Panc1 (cell line): ENCODE measurements around the gene EEA1. TPM values are rescaled to one million over a fixed set of nuclear protein-coding genes. Genes with fewer than 3 reads are reported as not detected.

Source experiments
- ATAC-seq: fragments of 200-7000 bp; cut with Tn5 transposase; 2 replicates; pipeline ENCODE4 v1.9.1; 2020; ENCODE audit warnings: mild to moderate bottlenecking, moderate library complexity
- BruUV-seq: library from RNA; stranded (reverse); fragments of 400-500 nt; replicated peaks from 2 replicates; lab custom pipeline; 2021; lab: Mats Ljungman, UMichigan
- CTCF ChIA-PET: fragments of 300-600 bp; sonication (Branson Sonifier 250); formaldehyde crosslinking; loops from one replicate; lab custom pipeline; 2022; ENCODE audit warnings: antibody characterized with exemption; lab: Charles Lee
- POLR2A ChIA-PET: fragments of 300-600 bp; sonication (Branson Sonifier 250); formaldehyde crosslinking; loops from one replicate; lab custom pipeline; 2022; ENCODE audit warnings: antibody characterized with exemption; lab: Charles Lee
- DNase-seq: peaks from one replicate; pipeline ENCODE4 v3.0.0-alpha.2; 2010; ENCODE audit warnings: low read depth, low spot score
- H3K27ac ChIP-seq: 2 replicates; pipeline ENCODE4 v1.5.1; 2011; ENCODE audit warnings: mild to moderate bottlenecking, low read length, inconsistent platforms
- H3K27me3 ChIP-seq: fragments of 200-500 bp; sonication (Bioruptor generic); 2 replicates; pipeline ENCODE4 v1.6.0; 2014; ENCODE audit warnings: low read length, inconsistent platforms; ENCODE audit not compliant: control insufficient read depth, insufficient read depth
- H3K36me3 ChIP-seq: fragments of 200-500 bp; sonication (Bioruptor generic); 2 replicates; pipeline ENCODE4 v1.5.1; 2014; ENCODE audit warnings: inconsistent platforms, mild to moderate bottlenecking, low read length, moderate library complexity; ENCODE audit not compliant: control insufficient read depth, insufficient read depth
- H3K4me1 ChIP-seq: 2 replicates; pipeline ENCODE4 v1.5.1; 2011; ENCODE audit warnings: inconsistent platforms, mild to moderate bottlenecking, low read length, moderate library complexity; ENCODE audit not compliant: control insufficient read depth, insufficient read depth
- H3K4me3 ChIP-seq, 2 experiments: 2 replicates each; pipeline ENCODE4 v1.5.1; 2011 to 2012; ENCODE audit warnings: low read depth in 2 of 2, low read length in 2 of 2, mild to moderate bottlenecking in 2 of 2, inconsistent platforms in 1 of 2, moderate library complexity in 1 of 2
- H3K9me3 ChIP-seq: fragments of 200-500 bp; sonication (Bioruptor generic); 2 replicates; pipeline ENCODE4 v1.5.1; 2014; ENCODE audit warnings: low read depth, mild to moderate bottlenecking, inconsistent platforms, low read length, moderate library complexity; ENCODE audit not compliant: control insufficient read depth, insufficient read depth
- CTCF ChIP-seq: fragments of 450-650 bp; IDR thresholded peaks from 2 replicates; pipeline ENCODE4 v1.5.1; 2017; ENCODE audit warnings: mild to moderate bottlenecking
- POLR2AphosphoS5 ChIP-seq: IDR thresholded peaks from 2 replicates; pipeline ENCODE4 v1.6.1; 2012; ENCODE audit warnings: mild to moderate bottlenecking, low read depth, low read length, moderate library complexity
- REST ChIP-seq, 2 experiments: IDR thresholded peaks; 2 replicates each; pipeline ENCODE4 v1.6.1; 2011 to 2012; ENCODE audit warnings: low read depth in 2 of 2, control low read depth in 1 of 2, low read length in 1 of 2, mild to moderate bottlenecking in 1 of 2, moderate library complexity in 1 of 2; ENCODE audit not compliant: insufficient read depth in 1 of 2
- SIN3A ChIP-seq: IDR thresholded peaks from 2 replicates; pipeline ENCODE4 v1.6.1; 2012; ENCODE audit warnings: low read depth, mild to moderate bottlenecking, low read length, moderate library complexity, borderline replicate concordance; ENCODE audit not compliant: insufficient read depth
- TCF7L2 ChIP-seq: IDR thresholded peaks from 2 replicates; pipeline ENCODE4 v1.6.1; 2011; ENCODE audit warnings: mild to moderate bottlenecking, low read depth, low read length, inconsistent platforms
- in situ Hi-C: cut with HindIII; loops from 2 replicates; pipeline ENCODE4 v1.10.0; 2016; ENCODE audit warnings: low sequenced_read_pairs, low pct_unique_long_range_greater_than_20kb
- intact Hi-C: fragments of 100-400 bp; cut with micrococcal nuclease; formaldehyde crosslinking; loops from one replicate; pipeline ENCODE4 v1.10.0; 2022; ENCODE audit not compliant: unreplicated experiment
- total RNA-seq: library from RNA; stranded (reverse); gene quantifications from one replicate; pipeline ENCODE4 v1.2.1, GENCODE V29; 2021; ENCODE audit not compliant: unreplicated experiment

The EEA1 gene
- total RNA-seq, 1 experiment from 2014 or later, result 15.1 TPM

DNA sequence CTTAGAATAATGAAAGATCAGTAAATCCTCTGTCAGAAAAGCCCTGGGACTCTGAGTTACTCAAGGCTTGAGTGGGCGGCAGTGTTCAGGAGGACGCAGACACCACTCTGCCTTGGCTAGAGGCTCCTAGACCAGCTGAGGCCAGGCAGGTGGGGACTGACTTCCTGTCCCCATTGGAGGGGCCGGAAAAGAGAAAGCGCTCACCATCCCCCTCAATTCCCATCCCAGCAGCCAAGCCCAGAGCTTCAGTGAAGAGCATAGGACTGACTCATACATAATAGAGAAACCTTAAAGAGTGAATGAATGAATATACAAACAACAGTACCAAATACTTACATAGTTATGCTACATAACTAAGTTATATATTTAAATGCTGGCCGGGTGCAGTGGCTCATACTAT lies 164.3 kb downstream of the EEA1 start:
- intact Hi-C loops (no loop called here), in situ Hi-C loops (no loop called here)
- ATAC-seq (no peak), DNase-seq (no peak)
- Histone ChIP-seq H3K27ac (no peak overlapping the region), H3K27me3 (no peaks in the 10 kb centered on the region), H3K9me3 (no peaks in the 10 kb centered on the region), H3K4me1 (no peaks in the 10 kb centered on the region), H3K36me3 (no peaks in the 10 kb centered on the region), H3K4me3 (no peak overlapping the region)
- CTCF ChIA-PET, result no interaction called here
- POLR2A ChIA-PET, result no interaction called here
- TF ChIP-seq SIN3A, result no peak
- TF ChIP-seq TCF7L2, result no peak
- TF ChIP-seq POLR2AphosphoS5, result no peak
- no peak for TF ChIP-seq REST (IDR thresholded peaks at IDR 0.05; ENCODE audit: insufficient read depth in 1 of 2, low read depth in 2 of 2, low read length in 1 of 2)
- no peak for TF ChIP-seq CTCF
- no TSS peak for BruUV-seq

DNA sequence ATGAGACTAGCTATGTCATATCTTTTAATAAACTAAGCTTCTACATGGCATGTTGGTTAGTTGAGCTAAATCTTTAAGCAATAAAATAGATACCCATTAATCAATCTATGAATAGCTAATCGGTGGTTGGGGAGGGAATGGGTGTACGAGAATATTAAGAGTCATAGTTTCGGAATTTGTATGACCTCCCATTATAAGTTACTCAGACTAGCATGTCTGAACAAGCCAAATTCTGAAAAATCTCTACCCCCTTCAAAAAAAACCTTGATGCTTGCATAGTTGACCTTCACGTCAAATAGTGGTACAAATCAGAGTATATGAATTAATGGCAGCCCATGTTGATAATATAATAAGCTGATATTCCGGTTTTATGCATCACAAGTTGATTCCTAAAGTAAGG lies 166.3 kb downstream of the EEA1 start:
- CTCF ChIA-PET, result no interaction called here
- Histone ChIP-seq H3K36me3 (no peaks in the 10 kb centered on the region), H3K27me3 (no peaks in the 10 kb centered on the region), H3K4me1 (no peaks in the 10 kb centered on the region), H3K4me3 (no peak overlapping the region), H3K9me3 (no peaks in the 10 kb centered on the region), H3K27ac (no peak overlapping the region)
- intact Hi-C loops, result no loop called here
- DNase-seq, result no peak
- TF ChIP-seq CTCF (no peak), TCF7L2 (no peak), POLR2AphosphoS5 (no peak)
- POLR2A ChIA-PET, result no interaction called here
- in situ Hi-C loops, result no loop called here
- ATAC-seq, result no peak
- no TSS peak for BruUV-seq
